Measurements from ENCODE around the gene HBE1. TPM values are rescaled to one million over a fixed set of nuclear protein-coding genes. Genes with fewer than 3 reads are reported as not detected.
"Not testable (repeated sequence)": the region's sequence is repeated elsewhere in the genome, so short reads cannot be mapped to it uniquely, and the experiment has no call there.

The HBE1 gene
- total and polyA plus RNA-seq, 4 experiments from 2014 or later, result not detected

DNA sequence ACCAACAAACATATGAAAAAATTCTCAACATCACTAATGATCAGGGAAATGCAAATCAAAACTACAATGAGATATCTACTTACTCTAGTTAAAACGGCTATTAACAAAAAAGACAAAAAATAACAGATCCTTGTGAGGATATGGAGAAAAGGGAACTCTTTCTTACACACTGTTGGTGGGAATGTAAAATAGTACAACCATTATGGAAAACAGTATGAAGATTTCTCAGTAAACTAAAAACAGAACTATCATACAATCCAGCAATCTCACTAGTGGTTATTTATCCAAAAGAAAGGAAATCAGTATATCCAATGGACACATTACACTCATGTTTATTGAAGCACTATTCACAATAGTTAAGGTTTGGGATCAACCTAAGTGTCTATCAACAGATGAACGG, 3.9 kb downstream of the HBE1 start:
- Histone ChIP-seq H3K27ac (ENCODE audit: low read depth, low read length) (no peak overlapping the region), H3K9me3 (ENCODE audit: control insufficient read depth in 1 of 2, low read length in 2 of 2) (no peaks in the 10 kb centered on the region), H3K4me3 (ENCODE audit: low read length in 2 of 2) (no peak overlapping the region), H3K36me3 (ENCODE audit: insufficient read depth, low read length) (no peaks in the 10 kb centered on the region), H3K4me1 (ENCODE audit: insufficient read depth, low read length) (no peaks in the 10 kb centered on the region), H3K27me3 (ENCODE audit: insufficient read depth, low read length) (no peaks in the 10 kb centered on the region)
- DNase-seq, result no peak
- POLR2A ChIA-PET (ENCODE audit: partially characterized antibody), result no interaction called here
- intact Hi-C loops (cut with micrococcal nuclease), result no loop called here
- H3K4me1 Mint-ChIP-seq, result no peaks in the 10 kb centered on the region
- no peak overlapping the region for H3K27ac Mint-ChIP-seq
- CTCF ChIA-PET (ENCODE audit: partially characterized antibody), result no interaction called here
- no peak overlapping the region for H3K4me3 Mint-ChIP-seq
- H3K9me3 Mint-ChIP-seq, result peaks cover 0 to 14% (median 0%) of the 10 kb centered on the region in 8 donors
- peaks cover 0 to 3% of the 10 kb centered on the region in 2 donors for H3K27me3 Mint-ChIP-seq
- no peaks in the 10 kb centered on the region for H3K36me3 Mint-ChIP-seq

DNA sequence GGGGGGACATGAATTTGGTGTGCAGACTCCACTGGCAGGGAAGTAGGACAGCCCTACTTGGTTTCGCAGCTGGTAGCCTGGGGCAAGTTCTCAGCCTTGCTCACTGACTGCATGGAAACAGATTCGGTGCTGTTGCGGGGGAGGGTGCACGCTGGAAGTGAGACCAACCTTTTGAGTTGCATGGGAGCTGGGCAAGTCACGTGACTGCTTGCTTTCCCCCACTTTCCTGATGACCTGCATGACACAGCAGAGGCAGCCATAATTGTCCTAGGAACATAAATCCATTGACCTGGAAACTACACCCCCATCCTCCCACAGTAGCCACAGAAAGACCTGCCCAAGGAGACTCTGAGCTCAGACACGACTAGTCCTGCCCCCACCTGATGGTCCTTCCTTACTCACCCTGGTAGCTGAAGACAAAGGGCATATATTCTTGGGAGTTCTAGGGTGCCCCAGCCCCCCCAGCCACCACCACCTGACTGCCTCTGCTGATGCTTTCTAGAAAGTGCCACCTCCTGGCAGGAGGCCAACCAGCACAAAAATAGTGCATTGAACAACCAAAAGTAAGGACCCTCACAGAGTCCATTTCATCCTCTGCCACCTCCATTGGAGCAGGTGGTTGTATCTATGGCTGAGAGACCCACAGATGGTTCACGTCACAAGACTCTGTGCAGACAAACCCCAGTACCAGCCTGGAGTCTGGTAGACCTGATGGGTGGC, 11.0 kb downstream of the HBE1 start:
- intact Hi-C loops (cut with micrococcal nuclease), result no loop called here
- H3K4me3 Mint-ChIP-seq, result no peak overlapping the region

DNA sequence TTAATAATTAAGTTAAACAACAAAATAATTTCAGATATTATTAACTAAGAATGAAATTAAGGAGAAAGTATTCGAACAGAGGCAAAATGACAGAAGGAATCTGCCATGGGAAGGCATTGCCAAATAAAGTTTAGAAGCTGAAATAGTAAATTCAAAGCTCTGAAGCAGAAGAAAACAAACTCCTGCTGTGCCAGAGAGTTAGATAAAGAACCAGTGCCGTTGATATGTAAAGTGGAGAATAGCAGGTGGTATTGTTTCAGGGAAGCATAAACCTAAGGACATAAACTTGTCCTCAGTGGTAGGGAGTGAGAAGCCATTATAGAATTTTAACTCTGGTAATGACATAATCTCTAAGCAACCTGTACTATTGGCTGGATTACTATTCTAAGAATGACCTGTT, 12.4 kb downstream of the HBE1 start:
- intact Hi-C loops (cut with micrococcal nuclease), result no loop called here
- H3K27ac Mint-ChIP-seq, result no peak overlapping the region
- peaks cover 0 to 31% (median 8%) of the 10 kb centered on the region in 8 donors for H3K9me3 Mint-ChIP-seq

More for the DNA sequence above, 11.0 kb downstream of the HBE1 start:
- H3K27me3 Mint-ChIP-seq, result peaks cover 0 to 4% of the 10 kb centered on the region in 2 donors
- H3K27ac Mint-ChIP-seq, result no peak overlapping the region
- peaks cover 0 to 3% of the 10 kb centered on the region in 2 donors for H3K36me3 Mint-ChIP-seq
- DNase-seq, result no peak
- no peaks in the 10 kb centered on the region for H3K36me3 ChIP-seq (ENCODE audit: insufficient read depth, low read length)
- H3K4me1 Mint-ChIP-seq, result no peaks in the 10 kb centered on the region
- H3K9me3 ChIP-seq (ENCODE audit: control insufficient read depth in 1 of 2, low read length in 2 of 2), result no peaks in the 10 kb centered on the region
- POLR2A ChIA-PET (ENCODE audit: partially characterized antibody), result no interaction called here
- H3K27ac ChIP-seq (ENCODE audit: low read depth, low read length), result no peak overlapping the region
- no peak overlapping the region for H3K4me3 ChIP-seq (ENCODE audit: low read length in 2 of 2)
- no peaks in the 10 kb centered on the region for H3K27me3 ChIP-seq (ENCODE audit: insufficient read depth, low read length)
- H3K9me3 Mint-ChIP-seq, result peaks cover 0 to 33% (median 8%) of the 10 kb centered on the region in 8 donors
- CTCF ChIA-PET (ENCODE audit: partially characterized antibody), result no interaction called here
- H3K4me1 ChIP-seq (ENCODE audit: insufficient read depth, low read length), result no peaks in the 10 kb centered on the region

DNA sequence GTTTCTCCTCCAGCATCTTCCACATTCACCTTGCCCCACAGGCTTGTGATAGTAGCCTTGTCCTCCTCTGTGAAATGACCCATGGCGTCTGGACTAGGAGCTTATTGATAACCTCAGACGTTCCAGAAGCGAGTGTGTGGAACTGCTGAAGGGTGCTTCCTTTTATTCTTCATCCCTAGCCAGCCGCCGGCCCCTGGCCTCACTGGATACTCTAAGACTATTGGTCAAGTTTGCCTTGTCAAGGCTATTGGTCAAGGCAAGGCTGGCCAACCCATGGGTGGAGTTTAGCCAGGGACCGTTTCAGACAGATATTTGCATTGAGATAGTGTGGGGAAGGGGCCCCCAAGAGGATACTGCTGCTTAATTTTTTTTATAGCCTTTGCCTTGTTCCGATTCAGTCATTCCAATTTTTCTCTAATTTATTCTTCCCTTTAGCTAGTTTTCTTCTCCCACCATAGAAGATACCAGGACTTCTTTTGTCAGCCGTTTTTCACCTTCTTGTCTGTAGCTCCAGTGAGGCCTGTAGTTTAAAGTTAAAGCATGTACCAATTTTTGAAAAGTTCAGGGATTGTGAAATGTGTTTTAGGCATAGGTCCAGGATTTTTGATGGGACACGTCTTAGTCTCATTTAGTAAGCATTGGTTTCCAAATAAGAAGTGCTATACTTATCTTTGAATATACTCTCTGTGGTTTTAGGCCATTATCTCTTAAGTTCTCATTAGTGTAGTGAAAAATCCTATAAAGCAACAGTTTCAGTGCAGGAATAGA, 14.9 kb downstream of the HBE1 start, which contains the start of gene HBG2:
TSS of gene HBG2 (minus strand) at position 136 of the 768 bp plus-strand sequence. CDS start at position 83, 53 bp downstream.
- CTCF ChIA-PET (ENCODE audit: partially characterized antibody); intact Hi-C loops (cut with micrococcal nuclease); H3K27ac ChIP-seq (ENCODE audit: low read depth, low read length); H3K27me3 ChIP-seq (ENCODE audit: insufficient read depth, low read length); DNase-seq; H3K4me1 ChIP-seq (ENCODE audit: insufficient read depth, low read length); H3K4me3 ChIP-seq (ENCODE audit: low read length in 2 of 2); H3K27me3 Mint-ChIP-seq; H3K27ac Mint-ChIP-seq; H3K36me3 Mint-ChIP-seq; H3K4me1 Mint-ChIP-seq; H3K9me3 ChIP-seq (ENCODE audit: control insufficient read depth in 1 of 2, low read length in 2 of 2); H3K36me3 ChIP-seq (ENCODE audit: insufficient read depth, low read length); H3K4me3 Mint-ChIP-seq; POLR2A ChIA-PET (ENCODE audit: partially characterized antibody): not testable (repeated sequence)
- H3K9me3 Mint-ChIP-seq, result peaks cover 0 to 19% (median 2%) of the 10 kb centered on the region in 8 donors

More for the DNA sequence above, 12.4 kb downstream of the HBE1 start:
- no peak overlapping the region for H3K4me3 ChIP-seq (ENCODE audit: low read length in 2 of 2)
- Mint-ChIP-seq H3K4me3 (no peak overlapping the region), H3K36me3 (peaks cover 0 to 3% of the 10 kb centered on the region in 2 donors), H3K27me3 (peaks cover 0 to 4% of the 10 kb centered on the region in 2 donors), H3K4me1 (no peaks in the 10 kb centered on the region)
- H3K9me3 ChIP-seq (ENCODE audit: control insufficient read depth in 1 of 2, low read length in 2 of 2), result no peaks in the 10 kb centered on the region
- no peaks in the 10 kb centered on the region for H3K27me3 ChIP-seq (ENCODE audit: insufficient read depth, low read length)
- POLR2A ChIA-PET (ENCODE audit: partially characterized antibody), result no interaction called here
- H3K4me1 ChIP-seq (ENCODE audit: insufficient read depth, low read length), result no peaks in the 10 kb centered on the region
- CTCF ChIA-PET (ENCODE audit: partially characterized antibody), result no interaction called here
- no peak for DNase-seq
- no peak overlapping the region for H3K27ac ChIP-seq (ENCODE audit: low read depth, low read length)
- H3K36me3 ChIP-seq (ENCODE audit: insufficient read depth, low read length), result no peaks in the 10 kb centered on the region

DNA sequence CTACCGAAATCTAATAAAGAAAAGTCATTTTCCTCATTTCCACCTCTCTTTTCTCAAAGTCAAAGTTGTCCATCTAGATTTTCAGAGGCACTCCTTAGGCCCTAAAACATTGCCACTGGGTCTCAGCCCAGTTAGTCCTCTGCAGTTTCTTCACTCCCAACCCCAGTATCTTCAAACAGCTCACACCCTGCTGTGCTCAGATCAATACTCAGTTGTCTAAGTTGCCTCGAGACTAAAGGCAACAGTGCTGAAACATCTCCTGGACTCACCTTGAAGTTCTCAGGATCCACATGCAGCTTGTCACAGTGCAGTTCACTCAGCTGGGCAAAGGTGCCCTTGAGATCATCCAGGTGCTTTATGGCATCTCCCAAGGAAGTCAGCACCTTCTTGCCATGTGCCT, 15.7 kb downstream of the HBE1 start:
- H3K4me3 Mint-ChIP-seq; H3K4me1 ChIP-seq (ENCODE audit: insufficient read depth, low read length); H3K4me3 ChIP-seq (ENCODE audit: low read length in 2 of 2); CTCF ChIA-PET (ENCODE audit: partially characterized antibody); H3K27ac ChIP-seq (ENCODE audit: low read depth, low read length); DNase-seq; POLR2A ChIA-PET (ENCODE audit: partially characterized antibody); H3K27me3 ChIP-seq (ENCODE audit: insufficient read depth, low read length); H3K9me3 ChIP-seq (ENCODE audit: control insufficient read depth in 1 of 2, low read length in 2 of 2); H3K4me1 Mint-ChIP-seq; H3K27me3 Mint-ChIP-seq; intact Hi-C loops (cut with micrococcal nuclease); H3K36me3 Mint-ChIP-seq; H3K36me3 ChIP-seq (ENCODE audit: insufficient read depth, low read length); H3K27ac Mint-ChIP-seq: not testable (repeated sequence)
- peaks cover 0 to 11% (median 0%) of the 10 kb centered on the region in 8 donors for H3K9me3 Mint-ChIP-seq

DNA sequence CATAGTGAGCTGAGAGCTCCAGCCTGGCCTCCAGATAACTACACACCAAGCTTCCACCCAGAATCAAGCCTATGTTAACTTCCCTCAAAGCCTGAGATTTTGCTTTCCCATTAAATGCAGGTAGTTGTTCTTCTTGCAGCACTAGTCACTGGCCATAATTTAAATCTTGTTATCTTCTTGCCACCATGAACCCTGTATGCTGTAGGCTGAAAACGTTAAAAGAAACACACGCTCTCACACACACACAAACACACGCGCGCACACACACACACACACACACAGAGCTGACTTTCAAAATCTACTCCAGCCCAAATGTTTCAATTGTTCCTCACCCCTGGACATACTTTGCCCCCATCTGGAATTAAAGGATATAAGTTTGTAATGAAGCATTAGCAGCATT, 16.3 kb downstream of the HBE1 start:
- DNase-seq; H3K4me3 ChIP-seq (ENCODE audit: low read length in 2 of 2); H3K4me3 Mint-ChIP-seq; H3K27me3 ChIP-seq (ENCODE audit: insufficient read depth, low read length); H3K27me3 Mint-ChIP-seq; H3K4me1 ChIP-seq (ENCODE audit: insufficient read depth, low read length); H3K9me3 ChIP-seq (ENCODE audit: control insufficient read depth in 1 of 2, low read length in 2 of 2); H3K36me3 ChIP-seq (ENCODE audit: insufficient read depth, low read length); H3K27ac Mint-ChIP-seq; H3K4me1 Mint-ChIP-seq; intact Hi-C loops (cut with micrococcal nuclease); POLR2A ChIA-PET (ENCODE audit: partially characterized antibody); H3K9me3 Mint-ChIP-seq; H3K36me3 Mint-ChIP-seq; H3K27ac ChIP-seq (ENCODE audit: low read depth, low read length); CTCF ChIA-PET (ENCODE audit: partially characterized antibody): not testable (repeated sequence)

DNA sequence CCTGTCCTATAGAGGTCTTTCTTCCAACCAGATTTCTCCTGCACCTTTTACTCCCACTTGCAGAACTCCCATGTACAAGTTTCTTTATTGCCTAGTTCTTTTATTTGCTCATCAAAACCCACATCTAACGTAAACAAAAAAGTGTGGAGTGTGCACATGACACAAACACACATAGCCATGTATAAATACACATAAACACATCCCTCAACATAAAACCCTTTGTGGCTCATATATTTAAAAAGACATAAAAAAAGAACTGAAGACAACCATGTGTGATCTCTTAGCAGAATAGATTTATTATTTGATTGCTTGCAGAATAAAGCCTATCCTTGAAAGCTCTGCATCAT, 16.9 kb downstream of the HBE1 start:
- Histone ChIP-seq H3K9me3 (ENCODE audit: control insufficient read depth in 1 of 2, low read length in 2 of 2) (no peaks in the 10 kb centered on the region), H3K4me3 (ENCODE audit: low read length in 2 of 2) (no peak overlapping the region), H3K27ac (ENCODE audit: low read depth, low read length) (no peak overlapping the region), H3K36me3 (ENCODE audit: insufficient read depth, low read length) (no peaks in the 10 kb centered on the region), H3K27me3 (ENCODE audit: insufficient read depth, low read length) (no peaks in the 10 kb centered on the region), H3K4me1 (ENCODE audit: insufficient read depth, low read length) (no peaks in the 10 kb centered on the region)
- DNase-seq, result no peak
- H3K27ac Mint-ChIP-seq, result peak overlapping the region in 1 of 7 donors; percentile 26
- H3K27me3 Mint-ChIP-seq, result peaks cover 0 to 4% of the 10 kb centered on the region in 2 donors
- ChIA-PET POLR2A (ENCODE audit: partially characterized antibody) (no interaction called here), CTCF (ENCODE audit: partially characterized antibody) (no interaction called here)
- peaks cover 0 to 3% of the 10 kb centered on the region in 2 donors for H3K36me3 Mint-ChIP-seq
- intact Hi-C loops (cut with micrococcal nuclease), result no loop called here
- H3K9me3 Mint-ChIP-seq, result peaks cover 0 to 6% (median 0%) of the 10 kb centered on the region in 8 donors
- H3K4me3 Mint-ChIP-seq, result no peak overlapping the region
- no peaks in the 10 kb centered on the region for H3K4me1 Mint-ChIP-seq

All from CD4-positive, alpha-beta memory T cell (primary cell).